ENCODE results near the gene DLST. TPM values are rescaled to one million over a fixed set of nuclear protein-coding genes. Genes with fewer than 3 reads are reported as not detected.

Gene DLST
- total RNA-seq: 63.0 and 88.6 TPM in 2 replicates

DNA sequence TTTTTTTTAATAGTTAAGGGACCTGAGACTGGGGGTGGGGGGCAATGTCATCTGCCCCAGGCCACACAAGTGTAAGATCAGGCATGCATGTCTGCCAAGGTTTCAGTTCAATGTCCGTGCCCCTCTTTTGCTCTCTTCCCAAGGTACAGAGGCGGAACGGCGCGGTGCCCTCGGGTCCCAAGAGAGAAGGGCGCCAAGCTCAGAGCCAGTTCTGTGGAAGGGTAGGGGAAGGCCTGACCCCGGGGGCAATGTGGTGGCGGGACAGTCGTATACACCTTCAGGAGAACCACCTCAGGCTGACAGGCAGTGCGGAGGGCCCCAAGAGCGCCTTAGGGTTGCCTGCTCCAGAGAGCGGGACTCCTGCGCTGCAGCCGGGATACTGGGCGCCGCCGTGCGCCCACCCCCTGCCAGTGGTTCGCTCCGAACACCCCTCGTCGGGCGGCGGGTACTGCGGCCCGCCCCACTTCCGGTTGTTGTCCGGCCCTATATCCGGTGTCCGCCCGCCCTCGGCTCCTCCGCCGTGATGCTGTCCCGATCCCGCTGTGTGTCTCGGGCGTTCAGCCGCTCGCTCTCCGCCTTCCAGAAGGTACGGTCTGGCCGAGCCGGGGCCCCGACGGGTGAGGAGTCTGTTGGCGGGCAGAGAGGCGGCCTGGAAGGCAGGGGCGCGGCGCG is at the start of gene DLST:
DLST (plus strand) TSS at position 486 of the 672 bp plus-strand sequence; CDS start at position 524, 38 bp downstream.

DNA sequence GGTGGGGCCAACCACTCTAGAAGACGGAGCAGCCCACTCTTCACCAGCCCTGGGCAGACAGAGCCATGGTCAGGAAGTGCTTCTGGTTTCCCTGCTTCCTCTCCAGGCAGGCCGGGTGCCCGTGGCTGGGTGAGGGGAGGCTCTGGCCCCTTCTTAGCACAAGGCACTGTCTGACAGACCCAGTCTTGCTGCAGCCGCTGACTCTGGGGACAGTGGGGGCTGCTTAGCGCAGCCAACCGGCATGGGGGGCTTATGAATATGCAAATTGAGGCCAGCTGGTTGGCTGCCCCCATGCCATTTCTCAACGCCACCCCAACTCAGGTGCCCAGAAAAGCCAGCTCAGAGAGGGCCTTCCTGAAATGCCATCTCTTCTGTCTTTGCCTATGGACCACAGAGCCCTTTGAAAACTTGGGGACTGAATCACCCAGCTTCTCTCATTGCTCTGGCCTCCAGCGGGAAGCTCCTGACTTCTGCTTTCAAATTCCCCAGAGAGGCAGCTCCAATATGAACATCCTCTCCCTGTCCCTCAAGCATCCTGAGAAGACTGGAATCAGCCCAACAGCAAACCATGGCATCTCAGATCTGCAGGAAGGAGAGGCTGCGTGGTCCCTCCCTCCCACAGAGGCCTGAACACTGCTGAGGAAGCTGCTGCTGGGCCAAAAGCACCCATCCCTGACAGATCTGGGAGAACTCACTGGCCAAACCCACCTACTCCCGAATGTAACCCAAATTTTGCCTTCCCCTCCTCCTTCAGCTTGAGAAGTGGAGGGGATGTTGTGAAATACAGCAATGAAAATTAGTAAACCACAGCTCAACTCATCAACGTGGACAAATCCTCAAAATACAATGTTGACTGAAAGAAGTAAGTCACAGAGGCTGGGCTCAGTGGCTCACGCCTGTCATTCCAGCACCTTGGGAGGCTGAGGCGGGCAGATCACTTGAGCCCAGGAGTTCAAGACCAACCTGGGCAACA is 5.5 kb upstream of the DLST start, which contains the start of gene PROX2:
PROX2 (minus strand) TSS at position 205 of the 973 bp plus-strand sequence. CDS start 12,311 bp downstream, outside the sequence.

DNA sequence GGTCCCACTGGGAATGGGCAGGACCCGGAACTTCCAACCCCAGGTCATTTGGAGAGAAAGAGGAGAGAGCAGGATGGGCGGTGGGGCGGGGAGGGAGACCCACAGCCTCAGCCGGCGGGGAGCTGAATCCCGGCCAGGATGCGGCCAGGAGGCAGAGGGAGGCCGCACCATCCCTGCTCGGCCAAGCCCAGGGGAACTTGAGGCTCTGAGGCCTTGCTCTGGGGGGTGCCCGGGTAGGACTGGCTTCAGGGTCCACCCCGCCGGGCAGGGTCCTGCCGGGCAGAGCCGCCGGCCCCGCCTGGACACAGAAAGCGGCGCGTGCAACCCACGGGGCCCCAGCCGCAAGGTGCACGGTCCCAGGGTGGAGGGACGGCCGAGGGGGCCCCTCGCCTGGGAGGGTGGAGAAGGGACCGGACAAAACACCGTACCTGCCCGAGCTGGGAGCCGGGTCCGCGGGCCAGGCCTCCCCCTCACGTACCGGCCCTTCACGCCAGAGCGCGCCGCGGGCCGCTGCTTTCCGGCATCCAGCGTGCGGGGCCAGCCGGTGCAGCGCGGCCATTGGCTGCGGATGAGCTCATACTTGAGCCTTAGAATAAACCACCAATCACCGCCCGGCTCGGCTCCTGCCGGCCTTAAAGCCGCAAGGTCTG is 41.2 kb downstream of the DLST start, which contains the start of gene RPS6KL1:
RPS6KL1 (minus strand) TSS at position 509 of the 650 bp plus-strand sequence. CDS start 1,719 bp downstream, outside the sequence.

Other genes with a start within 250 kb of the DLST start
- 26.4 and 30.1 TPM in 2 replicates for gene AREL1, start 168.8 kb upstream of the DLST start, total RNA-seq
- 33.2 and 44.9 TPM in 2 replicates for gene FCF1, start 168.8 kb upstream of the DLST start, total RNA-seq
- gene YLPM1, start 118.6 kb upstream of the DLST start, total RNA-seq: 30.2 and 37.4 TPM in 2 replicates
- not detected in 2 replicates for gene PROX2, start 5.8 kb upstream of the DLST start, total RNA-seq
- gene RPS6KL1, start 41.3 kb downstream of the DLST start, total RNA-seq: 1.1 and 1.7 TPM in 2 replicates
- 2.7 and 3.5 TPM in 2 replicates for gene PGF, start 73.7 kb downstream of the DLST start, total RNA-seq
- 51.5 and 74.6 TPM in 2 replicates for gene EIF2B2, start 121.0 kb downstream of the DLST start, total RNA-seq
- gene MLH3, start 169.6 kb downstream of the DLST start, total RNA-seq: 29.9 and 35.6 TPM in 2 replicates
- gene ACYP1, start 182.1 kb downstream of the DLST start, total RNA-seq: 9.1 and 15.2 TPM in 2 replicates
- gene ZC2HC1C, start 187.7 kb downstream of the DLST start, total RNA-seq: 1.8 and 1.9 TPM in 2 replicates
- gene NEK9, start 245.1 kb downstream of the DLST start, total RNA-seq: 50.1 and 57.4 TPM in 2 replicates

Measured in uterine smooth muscle cell (primary cell).